Skeletal muscle cell (primary cell): Measurements from ENCODE around the gene SIGLEC12.

Experiments used
- DNase-seq: peaks from one replicate; pipeline ENCODE4 v3.0.0-alpha.2; 2010; ENCODE audit warnings: low read depth
- H3K4me3 ChIP-seq: 2 replicates; pipeline ENCODE4 v1.5.1; 2011; ENCODE audit warnings: low read depth, mild to moderate bottlenecking, control low read depth, low read length, moderate library complexity

Gene SIGLEC12

DNA sequence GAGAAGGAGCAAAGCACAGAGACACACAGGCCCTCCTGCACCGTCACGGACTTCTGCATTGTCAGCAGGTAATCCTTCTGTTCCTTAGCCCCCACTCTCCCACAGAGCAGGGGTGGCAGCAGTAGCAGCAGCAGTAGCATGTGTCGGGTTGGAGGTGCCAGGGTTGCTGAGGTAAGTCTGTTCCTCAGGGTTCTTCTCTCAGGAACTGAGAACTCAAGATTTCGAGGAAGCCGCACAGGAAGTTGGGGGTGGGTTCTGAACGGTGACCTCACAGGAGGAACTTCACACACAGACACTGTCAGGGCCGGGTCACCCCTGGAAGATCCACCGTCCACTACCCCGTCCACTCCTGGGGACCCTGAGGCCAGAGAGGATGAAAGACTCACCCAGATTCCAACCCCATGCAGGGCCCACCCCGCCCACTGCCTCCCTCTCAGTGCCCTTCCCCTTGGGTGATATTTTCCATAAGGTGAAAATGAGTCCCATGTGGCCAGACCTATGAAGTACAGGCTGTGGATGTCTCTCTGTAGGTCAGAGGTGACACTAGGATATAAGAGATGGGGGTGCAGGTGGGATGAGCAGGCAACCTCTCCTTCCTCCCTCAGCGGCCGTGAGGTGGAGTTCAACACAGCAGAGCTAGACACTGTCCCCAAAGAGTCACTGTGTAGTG is at the start of gene SIGLEC12:
Gene SIGLEC12 (minus strand): TSS at position 207 of the 670 bp plus-strand sequence. CDS start 67 bp downstream, at position 140.
- DNase-seq, result no peak
- H3K4me3 ChIP-seq, result no peak within 1 kb of the TSS

DNA sequence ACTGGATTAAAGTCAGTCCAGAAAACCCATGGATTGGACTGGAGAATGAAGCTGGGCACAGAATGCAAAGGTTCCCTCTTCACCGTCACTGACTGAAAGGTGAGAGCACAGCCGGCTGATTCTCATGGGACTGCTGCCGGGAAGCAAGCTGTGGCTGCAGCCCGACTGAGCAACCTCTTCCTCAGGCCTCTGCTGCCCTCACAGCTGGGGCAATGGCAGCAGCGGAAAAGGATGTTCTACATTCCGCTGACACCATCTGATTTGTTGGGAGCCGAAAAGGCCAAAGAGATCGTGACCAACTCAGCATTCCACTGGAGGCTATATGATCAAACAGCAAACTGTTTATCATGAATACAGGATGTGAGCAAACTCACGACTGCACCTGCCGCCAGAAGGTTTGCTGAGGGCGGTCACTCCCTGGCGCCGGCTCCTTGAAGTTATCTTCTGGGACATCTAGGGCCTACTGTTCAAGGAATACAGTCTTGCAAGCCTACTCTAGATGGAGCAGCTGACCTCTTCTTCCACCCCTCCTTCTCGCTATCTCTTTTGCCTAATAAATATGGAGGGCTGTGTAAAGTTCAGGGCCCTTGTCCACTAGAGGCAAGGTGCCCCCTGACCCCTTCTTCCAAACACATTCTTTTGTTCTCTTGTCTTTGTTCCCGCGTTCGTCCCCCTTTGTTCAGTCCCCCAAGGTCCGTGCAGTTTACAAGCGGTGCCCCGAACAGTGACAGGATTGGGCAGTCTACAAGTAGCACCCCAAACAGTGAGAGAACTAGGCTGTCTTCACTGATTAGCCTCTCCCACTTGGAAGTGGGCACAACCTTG is 49.5 kb upstream of the SIGLEC12 start:
- no peak overlapping the region for H3K4me3 ChIP-seq
- no peak for DNase-seq

DNA sequence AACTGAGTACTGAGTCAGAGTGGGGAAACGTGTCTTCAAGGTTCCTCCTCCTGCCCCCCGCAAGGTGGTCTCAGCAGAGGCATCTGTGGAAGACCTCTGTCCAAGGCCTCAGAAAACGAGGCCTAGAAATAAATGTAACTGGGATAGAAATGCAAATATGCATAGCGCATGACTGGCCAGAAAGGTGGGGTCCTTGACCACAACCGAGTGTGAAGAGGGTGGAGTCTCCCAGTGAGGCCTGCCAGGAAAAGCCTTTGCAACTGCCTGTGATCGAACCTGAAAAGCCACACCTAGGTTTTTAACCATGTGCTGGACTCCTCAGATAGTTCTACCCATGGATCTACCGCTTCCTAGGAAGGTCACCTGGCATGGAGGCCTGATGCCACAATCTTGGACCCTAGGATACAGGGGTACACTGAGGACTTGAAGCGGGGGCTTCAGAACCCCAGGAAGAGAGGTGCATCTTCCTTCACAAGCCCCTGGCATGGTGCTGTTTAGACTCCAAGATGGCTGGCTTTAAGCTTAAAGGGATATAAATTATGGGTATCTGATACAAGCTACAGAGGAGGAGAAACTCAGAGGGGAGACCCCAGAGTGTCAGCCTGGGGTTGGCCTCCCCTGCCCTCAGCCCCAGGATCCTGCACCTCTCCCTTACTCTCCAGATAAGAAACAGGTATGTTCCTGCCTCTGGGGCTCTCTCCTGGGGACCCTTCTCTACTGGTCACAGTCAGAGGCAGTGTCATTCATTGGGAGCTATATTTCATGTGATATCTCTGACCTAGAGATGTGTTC is 48.1 kb upstream of the SIGLEC12 start:
- no peak for DNase-seq
- H3K4me3 ChIP-seq, result no peak overlapping the region

DNA sequence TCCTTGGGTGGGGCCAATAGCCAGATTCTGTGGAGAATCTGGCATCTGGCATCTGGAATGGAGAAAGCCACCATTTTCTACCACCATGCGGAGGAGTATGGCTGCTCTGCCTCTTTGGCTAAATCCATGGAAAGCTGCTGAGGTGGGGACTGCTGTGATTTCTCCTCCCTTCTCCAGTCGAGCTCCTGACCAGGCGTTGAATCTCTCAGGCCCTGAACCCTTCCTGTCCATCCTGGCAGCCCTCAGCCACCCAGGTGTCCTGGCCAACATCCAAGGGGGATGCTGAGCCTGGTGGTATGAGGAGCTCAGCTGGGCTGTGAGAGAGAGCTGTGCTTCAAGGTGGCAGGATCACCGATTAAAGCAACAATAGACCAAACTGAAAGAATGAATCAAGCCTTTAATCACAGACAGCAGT is 47.3 kb upstream of the SIGLEC12 start:
- no peak for DNase-seq
- no peak overlapping the region for H3K4me3 ChIP-seq

DNA sequence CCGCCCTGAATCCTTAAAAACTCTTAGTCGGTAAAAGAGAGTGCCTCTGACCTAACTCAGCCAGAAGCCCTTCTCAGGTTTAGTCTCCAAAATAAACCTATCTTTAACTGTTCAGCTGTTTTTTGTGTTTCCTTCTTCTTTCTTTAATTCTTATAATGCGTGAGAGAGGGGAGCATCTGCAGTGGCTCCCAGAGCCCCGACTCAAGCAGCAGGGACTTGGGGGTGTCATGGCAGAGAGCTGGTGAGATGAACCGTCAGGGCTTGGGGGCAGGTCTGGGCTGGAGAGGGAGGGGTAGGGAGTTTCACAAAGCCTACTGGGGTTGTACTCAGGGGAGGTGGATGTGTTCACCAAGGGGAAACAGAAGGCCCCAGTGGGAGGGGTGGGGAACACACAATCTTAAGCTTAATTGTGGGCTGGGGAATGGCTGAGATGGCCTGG is 46.6 kb upstream of the SIGLEC12 start:
- H3K4me3 ChIP-seq, result no peak overlapping the region
- DNase-seq, result no peak

DNA sequence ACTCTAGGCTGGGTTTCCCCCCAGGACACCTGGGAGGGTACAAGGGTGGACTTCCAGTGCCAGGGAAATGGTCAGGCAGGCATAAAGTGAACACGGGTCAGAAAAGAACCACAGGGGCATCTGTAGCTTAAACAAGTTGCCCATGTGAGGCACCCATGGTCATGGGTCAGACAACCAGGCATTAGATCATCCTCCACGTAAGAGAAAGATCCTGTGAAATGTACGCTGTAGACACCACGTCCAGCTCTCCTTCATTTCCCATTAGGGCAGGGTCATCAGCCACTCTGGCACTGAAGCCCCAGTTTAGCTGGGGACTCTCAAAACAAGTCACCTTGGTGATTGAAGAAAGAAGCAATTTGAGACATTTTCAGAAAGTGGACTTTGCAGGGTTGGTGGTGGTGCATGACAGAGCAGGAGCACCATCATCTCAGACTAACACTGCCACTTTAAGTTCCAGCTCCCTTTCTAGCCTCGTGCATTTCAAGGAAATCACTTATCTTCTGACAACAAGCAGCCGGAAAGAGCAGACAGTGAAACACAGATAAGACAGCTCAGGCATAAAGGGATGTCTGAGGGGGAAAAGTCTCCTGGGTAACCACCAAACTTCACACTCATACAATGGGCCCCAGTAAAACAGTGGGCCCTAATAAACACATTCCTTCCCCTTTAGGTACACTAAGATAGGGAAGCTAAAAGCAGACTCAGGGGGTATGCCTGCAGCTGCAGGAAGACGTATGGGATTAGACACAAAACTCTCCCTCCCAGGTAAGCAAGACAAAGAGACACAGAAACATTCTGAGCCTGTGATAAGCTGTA is 46.0 kb upstream of the SIGLEC12 start:
- no peak overlapping the region for H3K4me3 ChIP-seq
- no peak for DNase-seq

DNA sequence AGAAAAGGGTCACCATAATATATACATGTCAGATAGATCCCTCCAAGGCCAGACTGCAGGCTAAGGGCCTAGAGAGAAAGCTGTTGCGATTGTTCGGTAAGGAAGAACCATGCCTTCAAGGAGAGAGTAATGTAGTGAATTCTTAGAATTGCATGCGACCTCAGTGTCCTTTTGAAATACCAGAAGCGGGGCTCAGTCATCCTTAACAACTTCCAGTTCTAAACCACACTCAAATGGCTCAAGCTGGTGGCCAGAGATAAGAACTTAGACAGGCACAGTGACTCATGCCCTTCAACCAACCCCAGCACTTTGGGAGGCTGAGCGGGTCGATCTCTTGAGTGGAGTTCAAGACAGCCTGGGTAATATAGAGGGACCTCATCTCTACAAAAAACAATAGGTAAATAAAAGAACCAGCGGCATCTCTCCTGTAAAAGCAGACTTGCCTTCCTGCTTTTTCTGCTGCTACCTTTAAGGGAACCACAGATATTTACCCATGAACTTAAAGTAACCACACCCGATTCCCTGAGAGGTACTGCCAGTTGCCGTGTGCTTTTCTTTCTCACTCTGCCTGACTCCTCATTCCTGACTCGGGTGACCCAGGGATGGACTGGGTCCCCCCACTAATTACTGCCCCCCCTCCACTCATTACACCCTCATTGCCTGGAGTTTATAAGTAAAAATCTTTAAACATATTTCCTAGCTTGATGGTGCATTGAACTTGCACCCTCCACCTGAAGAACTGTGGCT is 45.2 kb upstream of the SIGLEC12 start:
- no peak overlapping the region for H3K4me3 ChIP-seq
- DNase-seq, result no peak

DNA sequence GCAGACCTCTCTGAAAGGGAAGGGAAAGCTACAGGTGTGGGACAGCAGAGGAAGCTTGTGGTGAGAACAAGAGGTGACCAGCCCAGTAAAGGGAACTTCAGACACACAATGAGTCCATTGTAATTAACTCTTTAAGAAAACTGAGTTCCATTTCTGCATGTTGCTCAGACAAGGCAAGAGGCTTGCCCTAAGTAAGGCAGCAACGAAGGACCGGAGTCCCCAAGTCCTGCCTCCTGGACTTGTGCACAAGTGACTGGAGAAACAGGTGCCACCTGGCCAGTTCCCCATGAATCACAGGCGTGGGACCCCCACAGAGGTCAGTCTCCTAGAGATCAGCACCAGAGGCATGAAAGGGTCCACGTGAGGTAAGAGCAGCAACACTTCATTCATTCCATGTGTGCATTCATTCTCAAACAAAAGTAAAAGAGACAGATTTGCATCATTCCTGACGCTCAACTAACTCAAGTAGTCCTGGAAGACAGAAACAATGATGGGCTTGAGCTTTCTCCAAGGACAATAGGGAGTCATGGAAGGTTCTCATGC is 44.6 kb upstream of the SIGLEC12 start:
- no peak for DNase-seq
- no peak overlapping the region for H3K4me3 ChIP-seq

DNA sequence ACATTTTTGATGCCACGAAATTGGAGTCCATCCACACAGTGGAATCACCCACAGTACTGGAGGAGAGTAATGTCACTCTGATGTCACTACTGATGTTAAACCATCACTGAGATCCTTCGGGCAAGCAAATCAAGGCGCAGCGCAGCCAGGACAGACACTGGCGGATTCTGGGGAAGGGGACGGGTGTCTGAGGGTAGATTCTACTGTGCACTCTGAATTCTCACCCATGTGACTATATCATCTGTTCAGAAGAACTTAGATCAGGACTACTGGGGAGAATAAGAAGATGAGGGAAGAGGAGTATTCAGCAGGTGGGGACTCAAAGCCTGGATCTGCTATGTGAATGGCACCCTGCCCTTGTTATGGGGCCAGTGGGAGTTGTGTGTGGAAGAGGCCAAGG is 42.4 kb upstream of the SIGLEC12 start:
- no peak overlapping the region for H3K4me3 ChIP-seq
- no peak for DNase-seq

DNA sequence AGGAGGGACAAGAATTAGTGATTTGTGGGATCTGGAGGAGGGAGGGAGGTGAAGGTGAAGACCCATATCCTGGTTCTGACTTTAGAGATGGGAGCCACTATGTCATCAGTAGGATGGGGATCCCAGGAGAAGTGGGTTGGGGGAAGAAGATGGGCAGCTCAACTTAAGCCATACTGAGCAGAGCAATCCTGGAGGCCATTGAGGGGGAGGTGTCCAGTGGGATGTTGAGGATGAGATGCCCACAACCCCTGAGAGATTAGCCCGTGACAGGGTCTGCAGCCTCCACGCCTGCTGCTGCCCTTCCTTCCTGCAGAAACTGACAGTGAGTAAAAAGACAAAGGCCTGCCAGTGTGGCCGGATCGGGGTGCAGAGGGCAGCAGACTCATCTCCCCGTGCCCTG is 41.1 kb upstream of the SIGLEC12 start:
- DNase-seq, result no peak
- no peak overlapping the region for H3K4me3 ChIP-seq

DNA sequence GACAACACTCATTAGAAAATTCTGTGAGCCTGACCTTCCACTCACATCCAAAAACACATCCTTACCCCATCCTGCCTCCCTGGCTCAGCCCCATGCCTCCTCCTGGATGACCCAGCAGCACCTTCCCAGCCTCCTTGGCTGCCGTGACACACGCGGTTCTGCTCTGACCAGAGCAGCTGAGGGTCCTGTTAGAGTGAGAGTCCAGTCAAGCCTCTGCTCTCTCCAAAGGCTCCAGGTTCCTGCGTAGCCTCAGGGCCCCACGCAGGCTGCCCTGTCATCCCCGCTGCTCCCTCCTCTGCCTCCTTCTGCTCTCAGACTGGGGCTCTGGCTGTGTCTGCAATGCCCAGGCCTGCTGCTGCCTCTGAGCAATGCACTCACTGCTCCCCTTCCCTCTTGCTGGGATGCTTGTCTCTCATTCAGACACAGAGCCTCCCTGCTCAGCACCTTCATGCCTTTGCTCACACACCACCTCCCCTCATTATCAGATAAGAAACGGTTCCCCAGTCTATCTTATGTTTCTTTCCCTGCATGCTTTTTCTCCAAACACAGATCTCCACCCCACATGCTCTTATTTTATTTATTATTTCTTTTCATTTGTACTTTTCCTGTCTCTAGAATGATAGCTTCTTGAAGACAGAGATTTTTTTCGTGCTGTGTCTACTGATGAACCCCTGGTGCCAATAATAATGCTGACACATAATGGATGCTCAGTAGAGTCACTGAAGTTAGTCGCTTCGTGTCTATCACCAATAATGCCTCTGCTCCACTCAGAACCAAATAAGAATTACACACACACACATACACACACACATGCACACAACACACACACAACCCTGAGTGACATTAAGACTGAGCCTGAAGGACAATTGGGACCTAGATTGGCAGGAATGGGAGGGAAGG is 40.1 kb upstream of the SIGLEC12 start:
- H3K4me3 ChIP-seq, result no peak overlapping the region
- DNase-seq, result no peak

DNA sequence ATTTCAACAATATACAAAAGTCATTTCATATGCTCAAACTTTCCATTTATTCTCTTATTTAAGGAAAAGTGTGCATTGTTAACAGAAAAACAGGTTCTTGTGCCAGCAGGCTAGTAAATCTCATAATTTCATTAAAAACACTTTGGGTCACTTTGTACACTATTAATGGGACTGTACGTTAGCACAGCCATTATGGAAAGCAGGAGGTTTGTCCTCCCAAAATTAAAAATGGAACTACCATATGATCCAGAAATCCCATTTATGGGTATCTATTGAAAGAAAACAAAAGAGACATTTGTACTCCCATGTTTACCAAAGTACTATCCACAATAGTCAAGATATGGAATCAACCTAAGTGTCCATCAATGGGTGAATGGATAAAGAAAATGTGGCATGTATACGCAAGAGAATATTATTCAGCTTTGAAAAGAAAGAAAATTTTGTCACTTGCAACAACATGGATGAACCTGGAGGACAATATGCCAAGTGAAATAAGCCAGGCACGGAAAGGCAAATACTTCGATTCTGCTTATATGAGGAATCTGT is 38.3 kb upstream of the SIGLEC12 start:
- DNase-seq, result no peak
- no peak overlapping the region for H3K4me3 ChIP-seq

DNA sequence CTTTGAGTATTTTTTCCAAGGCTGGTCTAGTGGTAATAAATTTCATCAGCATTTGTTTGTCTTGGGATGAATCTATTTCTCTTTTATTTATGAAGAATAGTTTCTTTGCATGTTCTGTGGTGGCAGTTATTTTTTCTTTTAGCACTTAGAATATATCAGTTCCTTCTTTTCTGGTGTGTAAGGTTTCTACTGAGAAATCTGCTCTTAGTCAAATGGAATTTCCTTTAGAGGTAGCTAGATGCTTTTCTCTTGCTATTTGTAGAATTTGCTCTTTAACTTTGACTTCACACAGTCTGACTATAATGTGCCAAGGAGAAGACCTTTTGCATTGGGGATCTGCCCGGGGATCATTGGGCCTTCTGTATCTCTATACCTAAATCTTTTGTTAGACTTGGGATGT is 33.9 kb upstream of the SIGLEC12 start:
- no peak for DNase-seq
- H3K4me3 ChIP-seq, result no peak overlapping the region

DNA sequence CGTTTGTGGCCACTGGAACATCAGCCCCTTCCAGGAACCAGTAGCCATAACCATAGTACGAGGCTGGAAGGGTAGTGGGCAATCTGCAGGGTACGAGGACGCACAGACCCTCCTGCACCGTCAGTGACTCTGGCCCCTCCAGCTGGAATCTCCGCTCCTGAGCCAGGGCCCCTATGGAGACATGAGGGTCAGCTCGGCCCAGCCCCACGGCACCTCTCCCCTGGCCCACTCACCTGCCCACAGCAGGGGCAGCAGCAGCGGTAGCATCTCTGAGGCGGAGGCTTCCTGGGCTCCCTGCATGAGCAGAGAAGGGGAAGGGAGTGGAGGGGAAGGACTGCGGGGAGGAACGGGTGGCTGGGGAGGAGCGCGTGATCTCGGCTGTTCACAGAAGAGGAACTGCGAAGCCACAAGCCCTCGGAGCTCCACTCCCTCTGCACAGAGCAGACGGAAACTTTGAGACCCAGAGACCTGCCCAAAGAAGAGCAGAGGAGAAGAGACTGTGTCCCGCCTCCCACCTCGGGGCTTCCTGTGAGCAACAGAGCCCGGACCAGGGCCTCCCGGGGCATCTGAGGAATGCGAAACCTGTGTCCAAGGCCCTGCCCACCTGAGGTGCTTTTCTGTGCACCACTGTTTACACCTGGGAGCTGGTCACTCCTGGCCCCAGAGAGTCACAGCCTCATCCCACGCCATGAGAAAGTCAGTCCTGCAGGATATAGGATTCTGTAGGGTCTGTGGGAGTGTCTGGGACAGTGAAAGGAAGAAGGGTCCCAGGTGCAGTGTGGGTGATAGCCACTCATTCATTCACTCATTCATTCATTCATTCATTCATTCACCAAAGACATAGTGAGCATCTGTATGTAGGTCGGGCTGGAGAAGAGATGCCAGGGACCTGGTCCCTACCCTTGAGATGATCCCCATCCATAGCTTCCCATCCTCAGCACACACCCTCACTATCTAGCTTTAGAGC is 30.0 kb upstream of the SIGLEC12 start, which contains the start of gene SIGLEC6:
Gene SIGLEC6 (minus strand): TSS at position 322 of the 967 bp plus-strand sequence. CDS start 22 bp downstream, at position 300.
- H3K4me3 ChIP-seq, result no peak within 1 kb of the TSS
- DNase-seq, result no peak

DNA sequence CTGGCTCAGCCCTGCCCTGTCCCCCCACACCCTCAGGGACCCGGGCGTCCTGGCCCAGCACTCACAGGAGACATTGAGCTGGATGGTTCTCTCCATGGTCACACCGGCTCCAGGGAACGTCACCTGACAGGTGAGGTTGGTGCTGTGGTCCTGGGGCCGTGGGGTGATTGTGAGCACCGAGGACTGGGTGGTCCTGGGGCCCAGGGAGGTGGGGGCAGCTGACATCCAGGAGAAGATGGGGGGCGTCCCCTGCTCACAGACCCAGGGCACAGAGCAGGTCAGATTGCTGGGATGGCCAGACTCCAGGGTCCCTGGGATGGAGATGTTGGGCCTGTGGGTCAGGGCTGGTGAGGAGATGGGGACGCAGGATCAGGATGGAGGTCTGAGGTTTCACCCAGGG is 29.0 kb upstream of the SIGLEC12 start:
- no peak for DNase-seq
- no peak overlapping the region for H3K4me3 ChIP-seq

DNA sequence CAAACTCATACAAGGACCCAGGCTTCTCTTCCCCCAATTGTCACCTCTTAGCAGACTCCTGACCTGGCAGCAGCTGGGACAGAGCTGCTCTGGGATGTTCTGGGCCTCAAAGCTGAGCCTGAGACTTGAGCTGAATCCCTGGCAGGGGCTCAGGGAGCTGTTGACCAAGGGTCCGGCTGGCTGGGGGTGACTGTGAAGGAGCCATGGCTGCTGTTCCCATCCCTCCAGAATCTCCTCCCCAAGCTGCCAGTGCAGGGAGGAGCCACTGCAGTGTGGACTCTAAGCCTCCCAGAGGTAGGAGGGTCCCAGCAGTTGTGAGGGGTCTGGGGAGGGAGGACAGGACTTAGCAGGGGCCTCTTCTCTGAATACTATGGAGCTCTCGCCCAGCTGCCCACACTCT is 27.7 kb upstream of the SIGLEC12 start:
- DNase-seq, result no peak
- no peak overlapping the region for H3K4me3 ChIP-seq
